Stimulated activated CD4-positive, alpha-beta T cell treated with anti-CD3 and anti-CD28 coated beads, Interleukin-2, amount 100 ng/mL, for 48 hours (primary cell): ENCODE measurements around the gene CERS3.

Experiments used
- DNase-seq, 2 donors: peaks; one replicate each; pipeline ENCODE4 v3.0.0-alpha.2; 2020

The CERS3 gene

GRCh38 chr15:100373120-100373896 is 155.4 kb downstream of the CERS3 start:
- no peak for DNase-seq

GRCh38 chr15:100372739-100373119 is 156.0 kb downstream of the CERS3 start:
- no peak for DNase-seq

DNA sequence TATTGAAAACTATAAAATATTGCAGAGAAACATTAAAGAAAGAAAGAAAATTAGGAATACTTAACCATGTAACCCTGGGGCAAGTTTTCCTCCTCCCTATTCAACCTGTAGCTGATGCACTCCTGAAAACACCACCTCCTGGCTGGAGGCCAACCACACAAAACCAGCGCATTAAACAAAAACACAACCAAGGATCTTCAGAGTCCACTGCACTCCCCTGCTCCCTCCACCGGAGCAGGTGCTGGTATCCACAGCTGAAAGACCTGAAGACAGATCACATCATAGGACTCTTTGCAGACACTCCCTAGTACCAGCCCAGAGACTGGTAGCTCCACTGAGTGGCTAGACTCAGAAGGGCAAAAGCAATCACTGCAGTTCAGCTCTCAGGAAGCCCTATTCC is 173.4 kb downstream of the CERS3 start:
- DNase-seq: no peak

DNA sequence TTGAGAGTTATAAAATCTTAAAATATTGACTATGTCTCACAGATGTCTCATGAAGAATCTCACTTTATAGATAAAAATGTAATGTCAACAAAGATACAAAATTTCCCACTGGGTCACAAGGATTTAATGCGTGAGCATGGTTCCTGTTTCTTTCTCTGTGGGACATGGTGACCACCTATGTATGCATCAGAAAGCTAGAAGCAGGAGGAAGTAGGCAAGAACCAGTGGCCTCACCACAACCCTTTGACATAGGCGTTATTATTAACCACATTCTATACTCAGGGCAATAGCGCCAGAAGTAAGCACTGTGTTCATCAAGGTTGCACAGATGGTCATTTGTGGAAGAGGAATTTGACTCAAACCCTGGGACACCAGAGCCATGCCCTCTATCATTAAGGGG is 175.3 kb downstream of the CERS3 start:
- DNase-seq: no peak

DNA sequence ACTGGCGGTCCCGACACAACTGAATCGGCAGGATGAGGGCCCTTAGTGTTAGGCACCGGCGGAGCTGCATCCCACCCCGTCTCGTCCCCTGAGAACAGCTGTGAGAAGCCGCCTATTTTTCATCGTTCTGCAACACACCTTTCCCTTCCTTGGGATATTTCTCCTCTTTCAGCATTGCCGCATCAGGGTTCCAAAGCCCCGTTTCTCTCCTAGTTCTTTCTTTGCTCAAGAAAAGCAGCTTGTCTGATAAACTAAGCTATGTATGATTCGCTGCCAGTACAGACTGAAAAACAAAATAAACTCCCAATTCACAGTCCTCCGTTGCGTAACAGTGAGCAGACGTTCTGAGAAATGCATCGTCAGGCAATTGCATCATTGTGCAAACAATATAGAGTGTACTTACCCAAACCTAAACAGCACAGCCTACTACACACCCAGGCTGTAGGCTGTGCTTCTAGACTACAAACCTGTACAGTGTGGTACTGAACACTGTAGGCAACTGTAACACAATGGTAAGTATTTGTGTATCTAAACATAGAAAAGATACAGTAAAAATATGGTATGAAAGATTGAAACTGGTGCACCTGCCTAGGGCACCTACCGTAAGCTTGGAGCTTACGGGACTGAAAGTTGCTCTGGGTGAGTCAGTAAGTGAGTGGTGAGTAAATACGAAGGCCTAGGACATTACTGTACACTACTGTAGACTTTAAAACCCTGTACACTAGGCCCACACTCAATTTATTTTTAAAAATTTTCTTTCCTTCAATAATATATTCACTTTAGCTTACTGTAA is 178.1 kb downstream of the CERS3 start:
- no peak for DNase-seq
